NCI-H748 treated with DMSO at 0.1 percent for 48 hours (cell line): Measurements from ENCODE around the gene CBFA2T2.
A peak's percentile ranks its signal among the peaks of the same experiment; 100 is the strongest.
"Not testable (repeated sequence)": the region's sequence is repeated elsewhere in the genome, so short reads cannot be mapped to it uniquely, and the experiment has no call there.

Experiments used
- DNase-seq: peaks from one replicate; lab custom pipeline; 2025; lab: John Stamatoyannopoulos, UW

The CBFA2T2 gene

DNA sequence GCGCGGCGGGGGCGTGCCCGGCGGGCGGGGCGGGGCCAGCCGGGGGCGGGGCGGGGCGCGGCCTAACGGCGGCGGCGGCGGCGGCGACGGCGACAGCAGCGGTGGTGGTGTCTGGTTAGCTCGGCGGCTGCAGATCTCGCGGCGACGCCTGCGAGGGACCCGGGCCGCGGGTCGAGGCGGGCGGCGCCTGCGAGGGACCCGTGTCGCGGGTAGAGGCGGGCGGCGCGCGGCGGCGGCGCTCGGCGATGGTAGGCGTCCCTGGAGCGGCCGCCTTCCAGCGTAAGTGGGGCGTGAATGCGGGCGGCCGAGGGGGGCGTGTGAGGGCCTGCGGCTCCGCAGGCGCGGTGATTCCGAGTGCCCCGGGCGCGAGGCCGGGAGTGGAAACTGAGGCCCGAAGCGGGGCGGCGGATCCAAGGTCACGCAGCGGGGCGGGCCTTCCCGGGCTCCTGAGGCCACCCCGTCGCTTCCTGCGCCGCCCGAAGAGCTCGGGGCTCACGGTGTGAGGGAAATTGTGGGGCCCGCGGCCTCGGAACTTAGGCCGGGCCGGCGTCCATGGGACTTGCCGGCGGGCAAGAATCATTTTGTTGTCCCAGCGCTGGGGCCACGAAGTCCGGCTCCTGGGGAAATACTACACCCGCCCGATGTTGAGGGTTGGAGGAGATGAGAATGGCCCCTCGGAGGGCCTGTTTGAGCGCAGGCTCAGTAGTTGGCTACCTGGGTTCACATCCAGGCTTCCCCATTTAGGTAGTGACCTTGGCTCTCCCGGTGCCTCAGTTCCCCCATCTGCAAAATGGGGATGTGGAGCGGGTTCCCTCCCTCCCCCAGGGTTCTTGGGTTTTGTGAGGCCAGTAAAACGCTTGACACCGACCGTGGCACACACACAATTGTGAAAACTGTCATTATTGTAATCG lies at the start of gene CBFA2T2:
CBFA2T2 (plus strand) TSS at position 74 of the 911 bp plus-strand sequence; CDS start at position 246, 172 bp downstream.
- DNase-seq, result no peak

DNA sequence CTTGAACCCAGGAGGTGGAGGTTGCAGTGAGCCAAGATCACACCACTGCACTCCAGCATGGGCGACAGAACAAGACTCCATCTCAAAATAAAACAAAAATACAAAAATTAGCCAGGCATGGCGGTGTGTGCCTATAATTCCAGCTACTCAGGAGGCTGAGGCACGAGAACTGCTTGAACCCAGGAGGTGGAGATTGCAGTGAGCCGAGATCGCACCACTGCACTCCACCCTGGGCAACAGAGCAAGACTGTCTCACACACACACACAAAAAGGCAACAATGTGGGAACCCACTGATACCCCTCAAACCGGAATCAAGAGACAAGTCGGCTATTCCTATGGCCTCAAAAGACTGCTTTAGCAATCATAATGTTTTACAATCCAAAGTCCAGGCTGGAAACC lies 49.3 kb upstream of the CBFA2T2 start:
- DNase-seq, result not testable (repeated sequence)

DNA sequence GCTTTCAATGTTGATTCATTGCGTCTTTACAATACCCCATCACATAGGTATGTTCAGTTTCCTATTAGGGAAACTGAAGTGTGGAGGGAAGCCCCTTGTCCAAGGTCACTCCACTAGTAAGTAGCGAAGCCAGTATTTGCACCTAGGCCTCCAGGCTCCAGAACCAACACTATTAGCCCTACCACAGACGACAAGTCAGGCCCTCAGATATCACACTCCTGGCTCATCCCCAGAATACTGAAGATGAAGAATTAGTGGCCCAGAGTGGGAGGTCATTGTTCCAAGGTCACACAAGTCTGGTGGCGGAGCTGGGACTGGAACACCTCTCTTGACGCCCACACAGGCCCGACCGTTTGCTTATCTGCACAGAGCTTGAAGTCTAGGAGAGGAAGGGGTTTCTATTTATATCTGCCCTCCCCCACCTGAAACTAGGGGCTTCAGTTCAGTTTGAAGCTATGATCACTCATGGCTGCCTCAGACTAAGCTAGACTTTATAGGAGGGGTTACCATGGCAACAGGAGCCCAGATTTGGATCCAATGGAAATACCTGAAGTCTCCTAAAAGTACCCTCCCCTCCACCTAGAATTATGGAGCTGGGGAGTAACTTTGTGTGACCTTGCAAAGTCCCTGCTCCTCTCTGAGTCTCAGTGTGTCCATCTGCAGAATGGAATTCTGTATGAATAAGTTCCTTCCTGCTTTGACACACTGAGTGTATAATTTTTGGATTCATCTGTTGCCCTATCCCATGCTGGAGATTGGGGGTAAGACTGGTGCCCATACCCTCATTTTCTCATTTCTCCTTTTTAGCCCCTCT lies 48.5 kb upstream of the CBFA2T2 start:
- no peak for DNase-seq

- DNase-seq, result no peak
Observed at GRCh38 chr20:33442136-33443005, 47.5 kb upstream of the CBFA2T2 start.

GRCh38 chr20:33443006-33443511 lies 46.8 kb upstream of the CBFA2T2 start:
- DNase-seq, result no peak

GRCh38 chr20:33443512-33444239 lies 46.2 kb upstream of the CBFA2T2 start, which contains the start of gene SNTA1:
Gene SNTA1 (minus strand): TSS chr20:33443763. CDS start chr20:33443620, 143 bp downstream.
- DNase-seq, result peak; percentile 86

GRCh38 chr20:33444797-33445560 lies 44.9 kb upstream of the CBFA2T2 start:
- no peak for DNase-seq

DNA sequence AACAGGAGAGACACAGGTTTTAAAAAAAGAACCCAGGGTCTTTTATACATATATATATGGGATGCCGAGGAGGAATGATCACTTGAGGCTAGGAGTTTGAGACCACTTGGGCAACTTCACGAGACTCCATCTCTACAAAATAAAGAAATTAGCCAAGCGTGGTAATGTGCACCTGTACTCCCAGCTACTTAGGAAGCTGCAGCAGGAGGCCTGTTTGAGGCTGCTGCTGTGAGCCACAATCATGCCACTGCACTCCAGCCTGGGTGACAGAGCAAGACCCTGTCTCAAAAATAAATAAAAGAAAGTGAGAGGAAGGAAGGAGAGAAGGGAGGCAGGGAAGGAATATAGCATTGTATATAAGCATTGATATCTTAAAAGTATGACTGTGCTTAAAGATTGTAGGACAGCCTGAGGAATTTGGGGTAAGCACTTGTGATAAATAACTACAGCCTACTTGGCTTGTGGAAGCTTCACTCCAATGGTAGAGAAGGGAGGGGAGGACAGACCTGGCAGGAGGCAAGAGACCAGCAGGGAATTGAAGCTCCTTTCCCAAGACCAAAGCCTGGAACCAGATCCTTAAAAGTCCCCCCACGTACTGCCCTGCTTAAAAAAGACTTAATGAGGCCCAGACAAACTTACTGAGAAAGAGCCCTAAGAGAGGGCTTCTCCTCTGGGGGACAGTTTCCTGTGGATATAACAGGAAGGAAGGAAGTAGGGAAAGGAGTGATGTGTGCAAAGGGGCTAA lies 43.8 kb upstream of the CBFA2T2 start:
- no peak for DNase-seq

DNA sequence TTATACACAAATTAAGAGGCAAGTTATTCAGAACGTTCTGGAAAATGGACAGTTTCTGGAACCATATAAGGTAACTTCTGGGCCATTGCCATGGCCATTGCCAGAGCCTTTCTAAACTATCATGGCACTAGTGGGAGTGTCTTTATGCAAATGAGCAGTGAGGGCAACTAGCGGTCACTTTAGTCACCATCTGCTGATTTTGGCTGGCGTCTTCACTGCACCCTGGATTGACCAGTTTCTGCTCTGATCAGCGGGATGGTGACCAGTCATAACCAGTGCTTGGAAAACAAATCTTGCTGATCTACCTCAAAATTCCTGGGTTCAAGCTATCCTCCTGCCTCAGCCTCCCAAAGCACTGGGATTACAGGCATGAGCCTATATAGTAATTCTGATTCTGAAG lies 39.0 kb upstream of the CBFA2T2 start:
- DNase-seq, result no peak

DNA sequence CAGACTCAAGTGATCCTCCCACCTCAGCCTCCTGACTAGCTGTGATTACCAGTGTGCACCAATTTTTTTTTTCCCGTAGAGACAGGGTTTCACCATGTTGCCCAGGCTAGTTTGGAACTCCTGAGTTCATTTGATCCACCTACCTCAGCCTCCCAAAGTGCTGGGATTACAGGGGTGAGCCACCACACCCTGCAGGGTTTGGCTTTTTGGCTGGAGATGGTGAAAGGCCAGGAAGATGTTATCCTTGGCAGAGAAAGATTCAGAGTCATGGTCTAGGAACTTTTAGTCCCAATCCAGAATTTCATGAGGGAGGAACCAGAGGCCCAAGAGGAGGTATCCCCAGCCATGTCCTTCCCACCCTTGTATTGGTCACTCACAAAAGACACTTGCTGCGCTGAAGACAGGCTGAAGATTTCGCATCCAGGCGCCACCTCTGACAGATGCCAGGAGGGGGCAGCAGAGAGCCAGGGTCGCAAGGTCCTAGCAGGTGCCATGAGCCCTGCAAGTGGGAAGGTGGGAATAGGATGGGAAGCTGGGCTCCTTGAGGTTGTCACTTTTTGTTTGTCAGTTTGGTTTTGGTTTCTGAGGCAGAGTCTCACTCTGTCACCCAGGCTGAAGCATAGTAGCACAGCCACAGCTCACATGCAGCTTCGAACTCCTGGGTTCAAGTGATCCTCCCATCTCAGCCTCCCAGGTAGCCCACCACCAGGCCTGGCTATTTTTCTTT lies 32.8 kb upstream of the CBFA2T2 start:
- DNase-seq, result peak; percentile 69

GRCh38 chr20:33459599-33459998 lies 30.3 kb upstream of the CBFA2T2 start:
- DNase-seq, result no peak

- DNase-seq, result no peak
Observed at GRCh38 chr20:33460711-33461110, 29.2 kb upstream of the CBFA2T2 start.

- no peak for DNase-seq
Observed at GRCh38 chr20:33463332-33464101, 26.4 kb upstream of the CBFA2T2 start.

GRCh38 chr20:33464759-33465158 lies 25.1 kb upstream of the CBFA2T2 start:
- DNase-seq, result not testable (repeated sequence)

DNA sequence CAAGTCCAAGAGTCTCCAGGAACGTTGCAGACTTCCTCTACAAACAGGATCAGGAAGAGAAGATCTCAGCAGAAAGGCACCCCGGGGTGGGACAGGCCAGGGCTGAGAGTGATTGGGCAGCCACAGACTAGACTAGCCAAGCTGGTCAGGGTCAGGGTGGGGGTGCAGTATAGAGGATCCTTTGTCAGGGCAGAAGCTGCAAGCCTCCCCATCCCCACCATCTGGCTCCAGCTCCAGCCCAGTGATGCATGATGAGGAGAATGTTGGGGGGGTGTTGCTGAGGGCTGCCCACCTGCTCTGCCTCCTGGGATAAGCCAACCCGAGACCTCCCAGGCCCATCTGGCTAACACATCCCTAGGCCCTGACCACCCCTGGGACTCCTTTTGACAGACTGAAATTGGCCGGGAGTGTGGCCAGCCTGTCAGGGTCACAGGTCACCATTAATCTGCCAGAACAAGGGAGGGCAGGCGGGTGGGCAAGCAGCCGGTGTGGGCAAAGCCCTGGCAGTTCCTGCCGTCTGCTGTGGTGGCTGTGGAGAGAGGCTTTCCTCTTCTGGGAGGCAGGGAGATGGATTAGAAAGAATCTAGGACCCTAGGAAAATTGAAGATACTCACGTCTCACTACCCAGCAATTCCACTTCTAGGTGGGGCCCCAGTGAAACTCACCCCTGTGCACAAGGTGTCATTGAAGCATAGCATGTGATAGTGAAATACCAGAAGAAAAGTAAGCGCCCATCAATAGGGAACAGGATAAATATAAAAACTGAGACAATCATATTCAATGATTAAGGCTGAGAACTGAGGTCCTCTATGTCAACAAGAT lies 24.2 kb upstream of the CBFA2T2 start:
- no peak for DNase-seq

DNA sequence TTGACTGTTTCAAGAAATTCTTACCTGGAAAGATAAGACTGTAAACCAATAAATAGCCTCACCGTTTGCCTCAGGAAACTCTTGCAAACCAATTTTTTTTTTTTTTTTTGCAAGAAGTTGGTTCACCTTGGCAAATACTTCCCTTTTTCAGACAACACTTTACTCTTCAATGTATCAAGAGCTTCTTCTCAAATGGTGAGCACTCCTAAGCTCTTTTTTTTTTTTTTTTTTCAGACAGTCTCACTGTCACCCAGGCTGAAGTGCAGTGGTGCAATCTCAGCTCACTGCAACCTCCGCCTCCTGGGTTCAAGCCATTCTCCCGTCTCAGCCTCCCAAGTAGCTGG lies 23.6 kb upstream of the CBFA2T2 start:
- DNase-seq, result no peak

- DNase-seq, result no peak
Observed at GRCh38 chr20:33470457-33470856, 19.4 kb upstream of the CBFA2T2 start.
